RCC 7860 (cell line): ENCODE data around the gene PLCH1.

Source experiments
- DNase-seq: peaks from one replicate; pipeline ENCODE4 v3.0.0-alpha.2; 2015; ENCODE audit warnings: low spot score
- FAIRE-seq: peaks from 2 replicates; lab custom pipeline; 2012; peaks lifted over from hg19 to GRCh38; lab: Jason Lieb, UNC

Gene PLCH1

DNA sequence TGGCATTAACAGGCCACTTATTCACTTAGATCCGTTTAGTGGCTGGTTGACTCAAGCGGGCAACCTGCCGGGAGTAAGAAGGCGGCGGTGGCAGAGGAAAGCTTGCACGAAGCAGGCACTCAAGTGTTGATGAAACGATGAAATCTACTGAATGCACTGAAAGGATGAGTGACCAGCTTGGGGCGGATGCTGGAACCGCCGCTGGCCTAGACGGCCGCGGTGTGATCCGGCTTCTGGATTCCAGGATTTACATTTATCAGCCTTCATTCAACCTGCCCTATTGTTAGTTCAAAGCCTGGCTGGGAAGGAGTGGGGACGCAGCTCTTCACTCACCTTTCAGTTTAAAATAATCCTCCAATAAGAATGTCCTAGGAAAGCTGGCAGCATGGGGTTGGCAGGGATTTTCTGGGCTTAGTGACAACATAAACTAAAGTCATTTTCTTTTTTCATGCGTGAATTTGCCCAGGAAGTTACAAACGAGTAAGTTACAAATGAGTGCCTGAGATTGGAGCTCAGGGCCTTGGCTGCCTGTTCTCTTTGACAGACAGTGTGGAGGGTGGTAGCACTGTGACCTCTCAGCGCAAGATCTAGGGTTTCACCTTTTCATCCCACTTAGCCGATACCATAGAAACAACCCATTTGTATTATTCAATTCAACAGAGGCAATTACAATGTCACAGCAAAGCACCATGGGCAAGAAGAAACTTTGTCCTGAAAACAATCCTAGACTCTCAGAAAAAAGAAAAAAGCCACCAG, 1.1 kb upstream of the PLCH1 start:
- FAIRE-seq, result peak; percentile 36
- peak; percentile 45 for DNase-seq

DNA sequence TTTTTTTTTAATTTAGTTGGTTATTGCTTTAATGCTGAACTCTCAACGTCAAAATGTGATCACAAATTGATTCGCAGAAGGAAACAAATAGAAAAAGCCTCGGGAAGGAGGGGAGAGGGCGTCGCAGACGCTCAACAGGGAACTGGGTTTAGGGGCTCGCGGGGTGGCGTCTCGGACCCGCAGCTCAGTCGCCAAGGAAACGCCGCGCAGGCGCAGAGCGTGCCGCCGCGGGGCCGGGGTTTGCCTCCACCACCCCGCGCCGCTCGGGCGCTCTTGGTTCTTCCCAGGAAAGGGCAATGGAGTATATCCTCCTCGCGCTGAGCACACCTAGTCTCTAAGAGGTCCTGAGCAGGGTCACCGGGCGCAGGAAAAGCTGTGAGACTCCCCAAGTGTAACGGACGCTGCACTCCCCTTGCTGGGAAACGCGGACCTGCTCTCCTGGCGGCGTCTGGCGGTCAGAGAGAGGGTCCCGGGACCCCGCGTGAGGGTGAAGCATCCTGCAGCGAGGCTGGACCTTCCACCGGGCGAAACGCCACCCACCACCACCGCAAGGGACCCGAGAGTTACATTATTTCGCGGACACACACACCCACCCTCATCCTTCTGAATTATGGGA, 753 bp downstream of the PLCH1 start:
- peak; percentile 54 for DNase-seq

DNA sequence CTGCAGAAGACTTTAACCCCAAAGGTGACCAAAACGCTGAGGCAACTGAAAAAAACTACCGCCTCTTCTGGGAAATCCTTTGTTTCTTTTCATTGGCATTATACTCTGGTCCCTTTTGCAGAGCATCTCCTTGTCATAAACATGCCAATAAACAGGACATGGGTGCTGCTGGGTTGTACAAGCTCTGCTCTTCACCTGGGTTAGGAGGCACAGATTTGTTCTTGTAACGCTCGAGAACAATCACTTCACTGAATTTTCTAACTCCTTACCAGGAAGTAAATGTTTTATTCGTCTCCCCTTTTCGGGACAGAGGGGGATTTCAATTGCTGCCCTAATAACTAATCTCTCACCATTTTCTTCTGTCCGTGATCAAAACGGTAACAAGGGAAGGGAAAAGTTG, 1.3 kb downstream of the PLCH1 start:
- DNase-seq (no peak), FAIRE-seq (no peak)

More for the DNA sequence above, 753 bp downstream of the PLCH1 start:
- FAIRE-seq, result no peak

DNA sequence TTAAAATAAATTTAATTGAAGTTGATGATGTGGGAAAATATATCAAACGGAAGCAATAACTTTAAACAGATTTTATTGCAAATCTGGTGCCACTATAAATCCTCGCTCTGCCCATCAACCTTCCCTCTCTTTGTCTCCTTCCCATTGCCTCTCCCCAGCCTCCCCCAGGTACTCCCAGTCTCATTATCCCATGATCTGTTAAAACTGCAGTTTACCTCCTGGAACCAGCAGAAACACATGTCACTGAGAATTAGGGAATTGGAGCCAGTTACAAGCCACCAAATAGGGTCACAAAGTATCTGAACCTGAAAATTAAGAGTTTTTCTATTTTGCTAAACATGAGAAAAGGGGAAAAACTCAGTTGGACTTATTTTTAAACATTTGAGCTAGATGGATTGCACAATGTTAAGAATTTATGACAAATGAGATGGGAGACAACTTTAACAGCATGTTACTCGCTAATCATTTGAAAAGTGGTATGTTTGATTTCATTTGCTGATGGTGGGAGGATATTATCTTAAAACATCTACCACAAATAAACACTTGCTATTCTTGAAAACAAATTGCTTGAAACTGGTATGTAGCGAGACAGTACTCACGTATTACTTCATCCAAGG, 2.4 kb downstream of the PLCH1 start:
- FAIRE-seq (no peak), DNase-seq (no peak)

DNA sequence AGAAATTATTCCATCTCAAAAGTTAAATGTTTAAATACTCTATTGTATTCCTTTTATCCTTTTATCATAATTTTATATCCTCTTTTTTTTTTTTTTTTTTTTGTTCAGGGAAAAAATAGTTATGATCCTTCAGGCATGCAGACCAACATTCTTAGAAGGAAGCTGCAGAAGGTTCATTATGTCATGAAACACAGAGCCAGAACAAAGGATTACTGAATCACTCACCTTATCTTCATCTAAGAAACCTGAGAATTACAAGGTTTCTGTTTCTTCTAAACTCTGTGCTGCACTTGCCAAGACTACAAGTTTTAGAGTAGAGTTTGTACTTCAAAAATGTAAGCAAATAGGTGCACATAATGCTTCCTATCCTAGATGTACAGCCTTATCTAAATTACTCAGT, 3.3 kb downstream of the PLCH1 start:
- peak; percentile 28 for FAIRE-seq
- peak; percentile 20 for DNase-seq

DNA sequence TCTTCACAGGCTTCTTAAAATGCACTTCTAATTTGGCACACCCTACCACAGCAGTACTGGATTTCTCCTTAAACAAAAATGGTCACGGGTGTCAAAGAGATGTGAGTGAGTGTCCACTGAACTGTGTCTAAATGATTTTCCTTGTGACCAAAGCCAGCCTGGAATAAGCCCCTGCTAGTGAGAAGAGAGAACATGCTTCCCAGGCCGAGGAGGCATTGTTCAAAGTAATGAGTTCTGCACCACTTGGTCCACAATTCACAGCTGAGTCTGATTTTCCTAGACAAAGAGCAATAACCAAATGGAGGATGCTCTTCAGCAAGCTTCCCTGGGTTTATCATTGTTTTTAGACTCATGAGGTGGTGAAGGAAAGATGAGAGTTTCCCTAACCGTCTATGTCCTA, 3.8 kb downstream of the PLCH1 start:
- DNase-seq (no peak), FAIRE-seq (no peak)

GRCh38 chr3:155739154-155739553, 5.7 kb downstream of the PLCH1 start:
- FAIRE-seq (peak; percentile 28), DNase-seq (peak; percentile 31)

- DNase-seq (no peak), FAIRE-seq (no peak)
Observed at GRCh38 chr3:155738580-155739076, 6.2 kb downstream of the PLCH1 start.

- peak; percentile 97 for DNase-seq
- FAIRE-seq, result peak; percentile 95
Observed at GRCh38 chr3:155737844-155738460, 6.9 kb downstream of the PLCH1 start.

DNA sequence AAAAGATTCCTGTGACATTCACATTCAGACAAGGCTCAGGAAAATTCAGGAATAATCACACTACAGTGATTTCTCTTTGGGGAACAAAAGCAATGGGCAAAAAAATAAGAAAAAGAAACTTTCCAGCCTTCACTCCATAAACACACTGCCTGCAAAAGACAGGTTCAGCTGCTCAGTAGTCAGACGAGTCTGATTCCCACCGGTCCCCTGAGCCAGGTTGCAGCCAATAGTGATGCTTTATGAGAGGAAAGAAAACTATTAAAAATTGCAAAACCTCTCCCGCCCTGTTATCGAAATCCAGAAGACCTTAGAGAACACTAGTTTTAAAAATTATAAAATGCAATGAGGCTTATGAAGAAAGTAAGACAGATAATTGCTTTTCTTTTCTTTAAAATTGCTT, 8.5 kb downstream of the PLCH1 start:
- DNase-seq (no peak), FAIRE-seq (no peak)

GRCh38 chr3:155730843-155731242, 14.0 kb downstream of the PLCH1 start:
- DNase-seq (no peak), FAIRE-seq (no peak)

- FAIRE-seq (no peak), DNase-seq (no peak)
Observed at GRCh38 chr3:155727836-155728235, 17.0 kb downstream of the PLCH1 start.

GRCh38 chr3:155714295-155714718, 30.6 kb downstream of the PLCH1 start:
- no peak for DNase-seq
- FAIRE-seq, result no peak

DNA sequence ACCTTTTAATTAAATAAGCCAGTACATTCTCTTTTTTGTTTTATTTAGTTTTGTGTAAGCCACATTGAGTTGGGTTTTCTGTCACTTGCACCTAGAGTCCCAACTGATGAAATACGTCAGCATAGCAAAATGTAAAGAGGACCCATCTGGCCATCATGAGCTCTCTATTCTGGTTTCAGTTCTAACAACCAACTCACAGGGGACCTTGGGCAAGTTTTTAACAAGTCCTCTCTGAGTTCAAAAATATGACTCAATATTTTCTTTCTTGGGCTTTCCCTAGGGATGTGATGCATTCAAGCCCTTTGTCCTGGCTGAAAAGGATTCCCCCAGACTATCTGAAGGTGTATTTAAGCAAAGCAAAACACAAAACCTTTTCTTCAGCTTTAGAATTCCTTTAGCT, 32.9 kb downstream of the PLCH1 start:
- DNase-seq (no peak), FAIRE-seq (no peak)

DNA sequence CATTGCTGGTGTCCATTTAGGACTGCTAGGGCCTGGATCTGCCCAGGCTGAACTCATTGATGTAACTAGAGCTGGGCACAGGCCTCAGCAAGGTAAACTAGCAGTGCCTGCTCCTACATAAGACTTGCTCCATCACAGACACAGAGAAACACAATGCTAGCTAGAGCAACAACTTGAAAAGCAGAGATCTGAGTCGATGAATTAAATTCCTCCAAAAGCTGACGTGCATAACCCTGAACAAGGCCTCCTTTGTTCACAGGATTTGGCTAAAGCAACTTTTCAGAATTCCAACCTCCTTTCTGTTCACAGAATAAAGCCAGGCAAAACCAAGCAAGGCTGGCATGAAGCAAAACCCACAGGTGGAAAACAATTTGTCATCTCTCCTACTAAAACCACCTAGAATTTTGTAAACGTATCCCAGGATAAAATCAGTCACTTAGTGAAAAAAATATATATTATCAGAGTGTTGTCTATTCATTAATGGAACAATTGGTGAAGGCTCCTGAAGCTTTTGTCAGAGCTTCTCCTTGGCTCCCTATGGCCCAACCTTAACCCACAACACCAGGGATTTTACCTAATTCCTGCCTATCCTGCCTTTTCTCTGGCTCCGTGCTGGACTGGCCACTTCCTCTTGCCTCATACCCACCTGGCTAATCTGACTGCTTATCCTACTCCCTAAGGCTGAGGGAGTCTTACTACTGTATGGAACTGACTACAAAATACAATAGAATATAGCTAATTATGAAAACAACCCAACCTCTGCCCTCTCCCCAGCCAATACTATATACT, 39.9 kb downstream of the PLCH1 start:
- no peak for DNase-seq
- no peak for FAIRE-seq

DNA sequence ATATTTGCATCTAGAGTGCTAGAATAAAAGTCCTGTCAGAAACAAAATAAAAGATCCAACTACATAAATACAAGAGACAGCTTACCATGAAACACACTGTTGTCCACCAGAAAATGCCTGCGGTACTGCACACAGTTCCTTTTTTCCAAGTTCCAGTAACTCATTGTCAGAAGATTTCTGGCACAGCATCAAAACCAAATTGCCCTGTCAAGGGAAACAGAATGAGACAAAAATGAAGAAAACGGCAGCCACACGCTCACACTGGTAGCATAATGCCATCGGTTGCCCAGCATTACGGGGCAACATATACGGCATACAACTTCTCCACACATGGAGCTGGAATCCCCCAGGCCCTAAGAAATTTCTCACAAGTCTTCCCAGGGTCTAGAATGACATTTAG, 40.8 kb downstream of the PLCH1 start:
- DNase-seq (no peak), FAIRE-seq (no peak)

DNA sequence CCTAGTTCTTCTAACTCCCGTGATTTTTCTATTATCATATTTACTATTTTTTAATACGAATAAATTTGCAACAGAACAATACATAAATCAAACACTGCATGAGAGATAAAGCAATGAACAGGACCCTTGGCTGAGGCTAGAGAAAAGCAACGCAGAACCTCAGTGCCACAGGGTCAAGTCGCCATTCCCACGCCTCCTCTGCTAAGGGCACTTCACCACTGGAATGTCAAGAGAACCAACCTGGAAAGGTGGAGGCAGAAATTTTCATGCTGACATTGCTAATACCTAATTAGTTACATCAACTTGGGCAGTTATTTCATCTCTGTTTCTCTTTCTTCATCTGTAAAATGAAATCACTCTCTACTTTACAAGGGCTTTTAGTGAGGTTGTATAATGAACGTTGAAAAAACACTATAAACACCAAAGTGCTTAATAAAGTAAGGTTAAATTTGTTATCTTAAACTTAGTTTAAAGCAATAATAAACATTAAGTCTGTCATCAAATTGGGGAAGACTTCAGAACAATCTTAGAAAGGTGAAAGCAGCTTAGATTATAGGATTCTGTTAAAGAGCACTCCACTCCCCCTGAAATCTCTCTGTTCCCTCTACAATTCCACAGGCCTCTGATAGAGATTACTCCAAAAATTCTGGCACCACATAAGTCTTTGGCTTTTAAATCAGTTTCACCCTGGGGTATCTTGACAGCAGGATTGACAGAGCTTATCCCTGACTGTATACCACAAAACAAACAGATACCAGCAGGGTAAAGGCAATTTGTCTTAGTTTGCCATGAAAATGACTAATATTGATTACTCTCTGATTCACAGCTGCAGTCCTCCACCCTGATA, 41.9 kb downstream of the PLCH1 start:
- no peak for DNase-seq
- no peak for FAIRE-seq

GRCh38 chr3:155701882-155702465, 42.9 kb downstream of the PLCH1 start:
- DNase-seq (peak; percentile 56), FAIRE-seq (peak; percentile 89)

DNA sequence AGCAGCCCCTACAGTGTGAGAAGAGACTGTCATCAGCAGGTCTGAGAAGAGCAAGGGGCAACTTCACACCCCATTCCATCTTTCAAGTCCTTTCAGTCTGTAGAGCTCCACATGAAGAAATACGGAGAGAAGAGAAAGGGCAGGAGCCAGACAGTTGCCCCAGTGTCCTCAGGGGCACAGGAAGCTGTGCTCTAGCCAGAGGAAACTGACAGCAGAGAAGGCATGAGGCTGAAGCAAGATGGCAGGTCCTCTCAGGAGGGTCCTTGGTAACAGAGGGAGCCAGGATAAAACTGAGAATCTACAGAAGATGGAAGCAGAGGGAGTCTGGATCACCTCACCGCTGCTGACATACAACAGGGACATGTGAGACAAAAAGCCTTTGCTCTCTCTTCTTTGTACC, 47.3 kb downstream of the PLCH1 start:
- DNase-seq (no peak), FAIRE-seq (no peak)
